Adrenal gland (tissue), 12 donors: ENCODE measurements around the gene PSAP. TPM values are rescaled to one million over a fixed set of nuclear protein-coding genes. Genes with fewer than 3 reads are reported as not detected.

Experiments used
- DNase-seq, 7 donors: peaks; one replicate each; pipeline ENCODE4 v3.0.0-alpha.2; 2019 to 2020
- H3K27ac ChIP-seq, 5 donors: fragments of 200-600 bp; sonication (generic) in 4 of 5; 1 replicate in 3 of 5; 2 replicates in 2 of 5; pipeline versions ENCODE4 v1.5.1 to v1.8.0; 2016 to 2020; ENCODE audit warnings: mild to moderate bottlenecking in 1 of 5
- H3K27me3 ChIP-seq: fragments of 200-600 bp; 2 replicates; pipeline ENCODE4 v1.8.0; 2021
- H3K36me3 ChIP-seq, 2 donors: fragments of 200-600 bp; replicated peaks in 1 of 2; 1 replicate in 1 of 2; 2 replicates in 1 of 2; pipeline versions ENCODE4 v1.5.1 to v1.8.0; 2018 to 2022
- H3K4me1 ChIP-seq, 2 donors: fragments of 200-600 bp; replicated peaks in 1 of 2; 1 replicate in 1 of 2; 2 replicates in 1 of 2; pipeline versions ENCODE4 v1.5.1 to v1.8.0; 2018 to 2021
- H3K4me3 ChIP-seq, 4 donors: fragments of 200-600 bp; sonication (generic) in 3 of 4; one replicate each; pipeline ENCODE4 v1.5.1; 2016 to 2018
- H3K9me3 ChIP-seq, 3 donors: fragments of 200-600 bp; sonication (generic) in 1 of 3; replicated peaks in 1 of 3; 1 replicate in 2 of 3; 2 replicates in 1 of 3; pipeline versions ENCODE4 v1.5.1 to v1.8.0; 2016 to 2021
- POLR2A ChIP-seq, 2 donors: fragments of 450-650 bp; IDR thresholded peaks; one replicate each; pipeline ENCODE4 v1.6.1; 2017; ENCODE audit warnings: antibody characterized with exemption in 2 of 2, mild to moderate bottlenecking in 2 of 2, moderate library complexity in 1 of 2
- WGBS, 4 donors: extraction: QIAGEN DNeasy Blood & Tissue Kit in 2 of 4; methylation state at CpG; one replicate each; pipeline versions ENCODE4 v1.1.5 to v1.1.7; 2013 to 2017; 5-methylcytosine and 5-hydroxymethylcytosine counted together
- intact Hi-C, 2 donors: fragments of 100-400 bp; cut with DNase I; formaldehyde crosslinking; loops; one replicate each; pipeline versions ENCODE4 v1.14.1 to v1.15.0; 2022 to 2023
- polyA plus RNA-seq, 3 donors: library from polyadenylated mRNA; stranded (reverse); fragments of 200-250 nt in 2 of 3; fragments of 350-450 nt in 1 of 3; fragmentation: Illumina TruSeq in 1 of 3; extraction: RNeasy Lipid Tissue Mini Kit (QIAGEN cat#74804) in 1 of 3; gene quantifications; one replicate each; pipeline ENCODE4 v1.2.3, GENCODE V29; 2013 to 2014
- total RNA-seq, 9 donors: library from RNA; depleted of rRNA in 4 of 9; stranded (reverse); fragments of >200 nt in 4 of 9; fragments of 120-200 nt in 1 of 9; fragmentation: NEBNext Ultra II Directional in 1 of 9; extraction: Animal tissue kit (Norgen Biotek cat#: 25700) in 1 of 9; gene quantifications; one replicate each; pipeline versions ENCODE4 v1.1.0 to v1.2.4, GENCODE V29; 2013 to 2023
- TF ChIP-seq, protein P1 (sequence below), 6 experiments: fragments of 450-650 bp in 4 of 6; fragments of 200-600 bp in 2 of 6; sonication (generic) in 1 of 6; IDR thresholded peaks; 1 replicate in 5 of 6; 2 replicates in 1 of 6; pipeline versions ENCODE4 v1.5.1 to v1.8.0; 2016 to 2021; ENCODE audit warnings: antibody characterized with exemption in 6 of 6, mild to moderate bottlenecking in 2 of 6, moderate library complexity in 1 of 6
- donor health status: healthy with polysubstance abuse.
- donor health status: Bipolar disorder and iron deficiency.
- donor health status: DM: yes; HTN: yes; CAD: no.
- donor health status: DM: no; HTN: no; CAD: no.
- donor health status: DM: no; HTN: no; CAD: no.
- donor health status: DM: yes; HTN: yes; CAD: no.

Gene PSAP
- total and polyA plus RNA-seq, 12 donors = 623 to 3,452 (median 2,140) TPM

DNA sequence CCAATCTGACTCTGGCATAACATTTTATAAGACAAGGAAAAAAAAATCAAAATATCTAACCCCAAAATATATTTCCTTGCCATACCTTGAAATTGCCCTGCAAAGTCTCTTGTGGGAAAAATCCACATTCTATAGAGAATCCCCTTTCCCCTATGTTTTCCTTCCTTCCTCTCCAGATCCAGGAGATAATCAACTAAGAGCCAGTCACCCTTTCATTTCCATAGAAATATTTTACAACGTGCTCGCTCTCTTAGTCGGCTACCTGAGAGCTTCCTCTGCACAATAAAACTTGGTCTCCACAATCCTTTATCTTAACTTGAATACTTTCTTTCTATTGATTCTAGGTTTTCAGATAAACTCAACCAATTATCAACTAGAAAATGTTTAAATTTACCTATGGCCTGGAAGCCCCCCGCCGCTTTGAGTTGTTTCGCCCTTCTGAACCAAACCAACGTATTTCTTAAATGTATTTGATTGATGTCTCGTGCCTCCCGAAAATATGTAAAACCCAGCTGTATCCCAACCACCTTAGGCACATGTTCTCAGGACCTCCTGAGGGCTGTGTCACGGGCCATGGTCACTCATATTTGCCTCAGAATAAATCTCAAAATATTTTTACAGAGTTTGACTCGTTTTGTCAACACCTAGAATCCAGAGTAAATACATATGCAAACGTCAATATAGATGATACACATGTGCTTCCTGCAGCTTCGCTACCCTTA, 869 bp downstream of the PSAP start:
- DNase-seq = no peak
- TF ChIP-seq, protein P1, sequence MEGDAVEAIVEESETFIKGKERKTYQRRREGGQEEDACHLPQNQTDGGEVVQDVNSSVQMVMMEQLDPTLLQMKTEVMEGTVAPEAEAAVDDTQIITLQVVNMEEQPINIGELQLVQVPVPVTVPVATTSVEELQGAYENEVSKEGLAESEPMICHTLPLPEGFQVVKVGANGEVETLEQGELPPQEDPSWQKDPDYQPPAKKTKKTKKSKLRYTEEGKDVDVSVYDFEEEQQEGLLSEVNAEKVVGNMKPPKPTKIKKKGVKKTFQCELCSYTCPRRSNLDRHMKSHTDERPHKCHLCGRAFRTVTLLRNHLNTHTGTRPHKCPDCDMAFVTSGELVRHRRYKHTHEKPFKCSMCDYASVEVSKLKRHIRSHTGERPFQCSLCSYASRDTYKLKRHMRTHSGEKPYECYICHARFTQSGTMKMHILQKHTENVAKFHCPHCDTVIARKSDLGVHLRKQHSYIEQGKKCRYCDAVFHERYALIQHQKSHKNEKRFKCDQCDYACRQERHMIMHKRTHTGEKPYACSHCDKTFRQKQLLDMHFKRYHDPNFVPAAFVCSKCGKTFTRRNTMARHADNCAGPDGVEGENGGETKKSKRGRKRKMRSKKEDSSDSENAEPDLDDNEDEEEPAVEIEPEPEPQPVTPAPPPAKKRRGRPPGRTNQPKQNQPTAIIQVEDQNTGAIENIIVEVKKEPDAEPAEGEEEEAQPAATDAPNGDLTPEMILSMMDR (IDR thresholded peaks at IDR 0.05) = no peak
- no peak for TF ChIP-seq POLR2A (IDR thresholded peaks at IDR 0.05)
- H3K9me3 ChIP-seq = no peaks in the 10 kb centered on the region
- peaks cover 45 to 59% of the 10 kb centered on the region in 2 donors for H3K4me1 ChIP-seq
- H3K4me3 ChIP-seq = peak overlapping the region; percentile 70 to 99 (median 81)
- no peaks in the 10 kb centered on the region for H3K27me3 ChIP-seq
- WGBS, 4 donors = 2 to 3% (median 2%) methylated on average over 13 of the region's 13 CpGs
- no peaks in the 10 kb centered on the region for H3K36me3 ChIP-seq
- H3K27ac ChIP-seq = peak overlapping the region; percentile 95 to 99 (median 98)
- intact Hi-C loops = no loop called here

DNA sequence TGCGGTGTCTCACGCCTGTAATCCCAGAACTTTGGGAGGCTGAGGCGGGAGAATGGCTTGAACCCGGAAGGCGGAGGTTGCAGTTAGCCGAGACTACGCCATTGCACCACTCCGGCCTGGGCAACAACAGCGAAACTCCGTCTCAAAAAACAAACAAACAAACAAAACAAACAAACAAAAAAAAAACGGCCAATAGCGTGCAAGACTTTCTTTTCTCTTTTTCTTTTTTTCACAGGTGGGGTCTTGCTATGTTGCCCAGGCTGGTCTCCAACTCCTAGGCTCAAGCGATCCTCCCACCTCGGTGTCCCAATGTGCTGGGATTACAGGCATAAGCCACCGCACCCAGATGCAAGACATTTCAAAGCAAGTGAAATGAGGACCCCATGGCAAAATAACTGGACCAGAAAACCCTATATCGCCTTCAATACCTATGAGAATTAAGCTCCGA, 1.6 kb downstream of the PSAP start:
- TF ChIP-seq, protein P1 (IDR thresholded peaks at IDR 0.05) = no peak
- TF ChIP-seq POLR2A (IDR thresholded peaks at IDR 0.05) = peak in 1 of 2 donors; percentile 6
- Histone ChIP-seq H3K36me3 (no peaks in the 10 kb centered on the region), H3K4me1 (peaks cover 45 to 64% of the 10 kb centered on the region in 2 donors), H3K27me3 (no peaks in the 10 kb centered on the region), H3K9me3 (no peaks in the 10 kb centered on the region), H3K27ac (peak overlapping the region in 4 of 5 donors; percentile 7 to 99 (median 98)), H3K4me3 (peak overlapping the region in 2 of 4 donors; percentile 79 to 83)
- intact Hi-C loops = no loop called here
- no peak for DNase-seq
- WGBS, 4 donors = 77 to 91% (median 84%) methylated on average over 17 of the region's 17 CpGs

DNA sequence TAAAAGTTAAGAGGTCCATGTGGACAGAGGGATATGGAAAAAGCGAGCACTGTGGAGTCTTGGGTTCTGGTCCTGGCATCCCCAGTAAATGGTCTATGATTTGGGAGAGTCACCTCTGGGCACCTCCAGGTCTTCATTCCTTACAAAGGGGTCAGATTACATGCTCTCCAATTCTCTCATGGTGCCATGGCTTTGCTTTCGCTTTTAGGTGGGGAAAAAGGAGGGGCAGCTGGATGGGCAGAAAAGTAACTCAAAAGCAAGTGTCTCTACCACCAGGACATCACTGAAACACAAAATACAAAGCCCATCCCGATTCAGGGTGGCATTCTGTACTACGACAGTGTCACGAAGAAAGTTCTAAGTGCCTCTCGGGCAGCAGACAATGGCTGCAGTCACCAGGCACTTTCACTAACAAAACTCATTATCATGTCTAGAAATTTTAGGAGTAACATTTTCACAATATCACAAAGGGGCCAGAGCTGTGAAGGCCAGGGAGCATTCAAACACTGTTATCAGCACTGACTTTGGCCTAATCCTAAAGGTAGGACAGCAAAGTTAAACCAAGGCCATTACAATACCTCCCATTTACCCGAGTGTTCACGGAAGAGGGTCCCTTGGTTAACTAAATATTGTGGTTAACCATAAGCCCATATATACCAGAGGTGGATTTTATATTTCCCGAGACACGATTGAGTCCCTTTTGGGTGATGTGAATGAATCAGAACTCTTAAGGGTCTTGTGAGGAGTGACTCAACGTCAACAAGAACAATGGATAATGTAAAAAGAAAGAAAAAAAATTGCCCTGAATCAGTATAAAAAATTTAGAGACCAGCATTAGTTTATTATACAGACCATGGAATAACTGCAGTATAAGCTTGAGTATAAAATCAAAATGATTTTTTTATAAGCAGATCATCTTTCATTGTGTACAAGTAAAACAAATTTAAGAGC, 2.5 kb downstream of the PSAP start:
- H3K4me3 ChIP-seq = peak overlapping the region in 1 of 4 donors; percentile 83
- no peaks in the 10 kb centered on the region for H3K27me3 ChIP-seq
- TF ChIP-seq, protein P1 (IDR thresholded peaks at IDR 0.05) = no peak
- TF ChIP-seq POLR2A (IDR thresholded peaks at IDR 0.05) = no peak
- H3K27ac ChIP-seq = peak overlapping the region in 3 of 5 donors; percentile 97 to 99 (median 98)
- no peak for DNase-seq
- H3K36me3 ChIP-seq = no peaks in the 10 kb centered on the region
- no peaks in the 10 kb centered on the region for H3K9me3 ChIP-seq
- 54 to 62% (median 59%) methylated on average over 10 to 11 of the region's 11 CpGs for WGBS, 4 donors
- intact Hi-C loops = no loop called here
- peaks cover 49 to 73% of the 10 kb centered on the region in 2 donors for H3K4me1 ChIP-seq

DNA sequence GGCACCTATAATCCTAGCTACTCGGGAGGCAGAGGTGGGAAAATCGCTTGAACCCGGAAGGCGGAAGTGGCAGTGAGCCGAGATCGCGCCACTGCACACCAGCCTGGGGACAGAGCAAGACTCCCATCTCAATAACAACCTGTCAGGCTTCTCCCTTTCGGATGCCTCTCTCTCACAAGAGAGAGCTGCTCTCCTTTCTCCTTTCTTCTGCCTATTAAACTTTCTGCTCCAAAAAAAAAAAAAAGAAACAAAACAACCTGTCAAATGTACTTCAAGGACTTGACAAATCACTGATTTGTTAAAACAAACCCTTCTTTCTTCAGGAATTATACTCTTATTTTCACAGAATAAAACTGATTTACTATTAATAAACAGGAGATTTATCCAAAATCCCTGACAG, 3.6 kb downstream of the PSAP start:
- Histone ChIP-seq H3K27ac (peak overlapping the region in 4 of 5 donors; percentile 32 to 99 (median 84)), H3K4me3 (peak overlapping the region in 1 of 4 donors; percentile 83), H3K4me1 (peaks cover 56 to 85% of the 10 kb centered on the region in 2 donors), H3K36me3 (no peaks in the 10 kb centered on the region), H3K9me3 (no peaks in the 10 kb centered on the region), H3K27me3 (no peaks in the 10 kb centered on the region)
- no peak for DNase-seq
- TF ChIP-seq, protein P1 (IDR thresholded peaks at IDR 0.05) = no peak
- TF ChIP-seq POLR2A (IDR thresholded peaks at IDR 0.05) = no peak
- intact Hi-C loops = no loop called here
- 72 to 93% (median 83%) methylated on average over 8 of the region's 8 CpGs for WGBS, 4 donors
